Transverse colon (tissue), 4 donors: ENCODE measurements around the gene ARF4. TPM values are rescaled to one million over a fixed set of nuclear protein-coding genes. Genes with fewer than 3 reads are reported as not detected.

Experiments used
- DNase-seq: peaks from one replicate; pipeline ENCODE4 v3.0.0-alpha.2; 2019
- H3K27ac ChIP-seq, 4 donors: fragments of 200-600 bp; sonication (generic); 2 replicates each; pipeline ENCODE4 v1.5.1; 2016 to 2018; ENCODE audit warnings: inconsistent platforms in 4 of 4
- H3K27me3 ChIP-seq: fragments of 200-600 bp; sonication (generic); 2 replicates; pipeline ENCODE4 v1.5.1; 2017; ENCODE audit warnings: inconsistent platforms
- H3K36me3 ChIP-seq, 4 donors: fragments of 200-600 bp; sonication (generic); 2 replicates each; pipeline ENCODE4 v1.5.1; 2017 to 2019; ENCODE audit warnings: inconsistent platforms in 4 of 4
- H3K4me1 ChIP-seq, 4 donors: fragments of 200-600 bp; sonication (generic); 2 replicates each; pipeline ENCODE4 v1.5.1; 2017 to 2020; ENCODE audit warnings: inconsistent platforms in 4 of 4
- H3K4me3 ChIP-seq, 4 donors: fragments of 200-600 bp; sonication (generic); 1 replicate in 1 of 4; 2 replicates in 3 of 4; pipeline versions ENCODE4 v1.5.1 to v1.6.1; 2017 to 2019; ENCODE audit warnings: inconsistent platforms in 4 of 4
- H3K9me3 ChIP-seq, 2 donors: fragments of 200-600 bp; sonication (generic); 2 replicates each; pipeline ENCODE4 v1.5.1; 2017 to 2019; ENCODE audit warnings: inconsistent platforms in 2 of 2
- EP300 ChIP-seq: sonication (generic); formaldehyde crosslinking; IDR thresholded peaks from one replicate; pipeline ENCODE4 v1.6.1; 2017; ENCODE audit warnings: antibody characterized with exemption, low read depth
- POLR2A ChIP-seq: fragments of 450-650 bp; IDR thresholded peaks from one replicate; pipeline ENCODE4 v1.6.1; 2016; ENCODE audit warnings: antibody characterized with exemption, mild to moderate bottlenecking, moderate library complexity
- POLR2AphosphoS5 ChIP-seq, 3 donors: sonication (generic); formaldehyde crosslinking; IDR thresholded peaks; one replicate each; pipeline ENCODE4 v1.6.1; 2016; ENCODE audit warnings: antibody characterized with exemption in 3 of 3
- WGBS, 2 donors: methylation state at CpG; one replicate each; pipeline ENCODE4 v1.1.5; 2018; ENCODE audit warnings: low coverage in 1 of 2; 5-methylcytosine and 5-hydroxymethylcytosine counted together
- in situ Hi-C, 4 donors: fragments of 200-750 bp; cut with MboI; loops; one replicate each; pipeline versions ENCODE4 v1.15.0 to v1.15.1; 2017; ENCODE audit warnings: low sequenced_read_pairs in 3 of 4, low pct_ligation_motif_present in 1 of 4, low pct_unique_long_range_greater_than_20kb in 1 of 4
- intact Hi-C: fragments of 100-400 bp; cut with DNase I; formaldehyde crosslinking; loops from one replicate; pipeline ENCODE4 v1.15.1; 2023; ENCODE audit warnings: low total_unique reads
- total RNA-seq, 4 donors: library from RNA; depleted of rRNA; stranded (reverse); fragments of >200 nt; gene quantifications; one replicate each; pipeline ENCODE4 v1.1.0, GENCODE V29; 2016
- TF ChIP-seq, protein P1 (sequence below), 5 experiments: fragments of 200-600 bp in 3 of 5; fragments of 450-650 bp in 2 of 5; sonication (generic) in 3 of 5; IDR thresholded peaks; 1 replicate in 2 of 5; 2 replicates in 3 of 5; pipeline ENCODE4 v1.5.1; 2016 to 2017; ENCODE audit warnings: antibody characterized with exemption in 5 of 5, inconsistent platforms in 3 of 5, mild to moderate bottlenecking in 2 of 5, moderate library complexity in 1 of 5

The ARF4 gene
- total RNA-seq, 4 donors from 2014 or later: 89.6 to 109 (median 98.2) TPM

GRCh38 chr3:57592306-57592705 is 4.8 kb downstream of the ARF4 start:
- TF ChIP-seq POLR2A (no peak), POLR2AphosphoS5 (IDR thresholded peaks at IDR 0.05) (no peak), EP300 (no peak)
- TF ChIP-seq, protein P1, sequence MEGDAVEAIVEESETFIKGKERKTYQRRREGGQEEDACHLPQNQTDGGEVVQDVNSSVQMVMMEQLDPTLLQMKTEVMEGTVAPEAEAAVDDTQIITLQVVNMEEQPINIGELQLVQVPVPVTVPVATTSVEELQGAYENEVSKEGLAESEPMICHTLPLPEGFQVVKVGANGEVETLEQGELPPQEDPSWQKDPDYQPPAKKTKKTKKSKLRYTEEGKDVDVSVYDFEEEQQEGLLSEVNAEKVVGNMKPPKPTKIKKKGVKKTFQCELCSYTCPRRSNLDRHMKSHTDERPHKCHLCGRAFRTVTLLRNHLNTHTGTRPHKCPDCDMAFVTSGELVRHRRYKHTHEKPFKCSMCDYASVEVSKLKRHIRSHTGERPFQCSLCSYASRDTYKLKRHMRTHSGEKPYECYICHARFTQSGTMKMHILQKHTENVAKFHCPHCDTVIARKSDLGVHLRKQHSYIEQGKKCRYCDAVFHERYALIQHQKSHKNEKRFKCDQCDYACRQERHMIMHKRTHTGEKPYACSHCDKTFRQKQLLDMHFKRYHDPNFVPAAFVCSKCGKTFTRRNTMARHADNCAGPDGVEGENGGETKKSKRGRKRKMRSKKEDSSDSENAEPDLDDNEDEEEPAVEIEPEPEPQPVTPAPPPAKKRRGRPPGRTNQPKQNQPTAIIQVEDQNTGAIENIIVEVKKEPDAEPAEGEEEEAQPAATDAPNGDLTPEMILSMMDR (IDR thresholded peaks at IDR 0.05): no peak
- DNase-seq: no peak
- Histone ChIP-seq H3K9me3 (no peaks in the 10 kb centered on the region), H3K27ac (no peak overlapping the region), H3K4me3 (no peak overlapping the region), H3K36me3 (no peaks in the 10 kb centered on the region), H3K27me3 (no peaks in the 10 kb centered on the region), H3K4me1 (peaks cover 25 to 68% (median 37%) of the 10 kb centered on the region in 4 donors)
- in situ Hi-C loops: no loop called here
- WGBS, 2 donors: 60 to 68% methylated on average over 4 to 6 of the region's 6 CpGs
- intact Hi-C loops: no loop called here

- no peak for TF ChIP-seq POLR2AphosphoS5 (IDR thresholded peaks at IDR 0.05)
- TF ChIP-seq POLR2A: no peak
- TF ChIP-seq, protein P1 (IDR thresholded peaks at IDR 0.05): no peak
- no peak for TF ChIP-seq EP300
- in situ Hi-C loops: no loop called here
- intact Hi-C loops: no loop called here
- Histone ChIP-seq H3K36me3 (no peaks in the 10 kb centered on the region), H3K4me3 (no peak overlapping the region), H3K9me3 (no peaks in the 10 kb centered on the region), H3K27ac (no peak overlapping the region), H3K4me1 (peaks cover 18 to 76% (median 22%) of the 10 kb centered on the region in 4 donors), H3K27me3 (no peaks in the 10 kb centered on the region)
- WGBS, 2 donors: 76 to 89% methylated on average over 1 to 2 of the region's 2 CpGs
- DNase-seq: no peak
Observed at GRCh38 chr3:57587905-57588304, 9.2 kb downstream of the ARF4 start.

DNA sequence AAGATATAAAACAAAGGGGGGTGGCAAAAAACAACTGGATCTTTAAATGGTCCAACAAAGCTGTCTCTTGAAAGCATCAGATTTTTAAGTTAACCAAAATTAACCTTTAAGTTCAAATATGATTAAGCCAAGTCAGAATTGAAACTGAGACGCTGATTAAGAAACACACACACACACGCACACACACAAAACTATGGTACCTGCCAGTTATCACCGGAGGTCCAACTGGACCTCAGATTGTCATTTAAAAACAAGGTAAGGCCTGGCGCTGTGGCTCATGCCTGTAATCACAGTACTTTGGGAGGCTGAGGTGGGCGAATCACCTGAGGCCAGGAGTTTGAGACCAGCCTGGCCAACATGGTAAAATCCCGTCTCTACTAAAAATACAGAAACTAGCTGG is 10.4 kb downstream of the ARF4 start:
- Histone ChIP-seq H3K4me1 (peaks cover 10 to 76% (median 23%) of the 10 kb centered on the region in 4 donors), H3K9me3 (no peaks in the 10 kb centered on the region), H3K36me3 (no peaks in the 10 kb centered on the region), H3K4me3 (no peak overlapping the region), H3K27ac (no peak overlapping the region), H3K27me3 (no peaks in the 10 kb centered on the region)
- intact Hi-C loops: no loop called here
- DNase-seq: no peak
- TF ChIP-seq, protein P1 (IDR thresholded peaks at IDR 0.05): no peak
- TF ChIP-seq POLR2AphosphoS5 (IDR thresholded peaks at IDR 0.05): no peak
- no peak for TF ChIP-seq EP300
- TF ChIP-seq POLR2A: no peak
- WGBS, 2 donors: 64 to 65% methylated on average over 2 to 6 of the region's 6 CpGs
- in situ Hi-C loops: no loop called here

- H3K27ac ChIP-seq: peak overlapping the region; percentile 32 to 65 (median 54)
- WGBS, 2 donors: 55 to 59% methylated on average over 2 of the region's 2 CpGs
- intact Hi-C loops (no loop called here), in situ Hi-C loops (no loop called here)
- no peaks in the 10 kb centered on the region for H3K9me3 ChIP-seq
- H3K4me1 ChIP-seq: peaks cover 3 to 71% (median 32%) of the 10 kb centered on the region in 4 donors
- DNase-seq: no peak
- no peaks in the 10 kb centered on the region for H3K27me3 ChIP-seq
- no peaks in the 10 kb centered on the region for H3K36me3 ChIP-seq
- H3K4me3 ChIP-seq: no peak overlapping the region
- no peak for TF ChIP-seq EP300
- TF ChIP-seq, protein P1 (IDR thresholded peaks at IDR 0.05): no peak
- no peak for TF ChIP-seq POLR2A
- TF ChIP-seq POLR2AphosphoS5 (IDR thresholded peaks at IDR 0.05): no peak
Observed at GRCh38 chr3:57583544-57583943, 13.6 kb downstream of the ARF4 start.
